ENCODE data around the gene STX8.

GRCh38 chr17:9221147-9221921 is 354.3 kb downstream of the STX8 start:
- TF ChIP-seq CTCF (IDR thresholded peaks at IDR 0.05) (no peak), POLR2AphosphoS5 (IDR thresholded peaks at IDR 0.05) (no peak)

Data from prostate gland (tissue), 2 donors.